Activated CD8-positive, alpha-beta memory T cell treated with anti-CD3 and anti-CD28 coated beads, Interleukin-2, amount 50 U/mL, for 4 hours (primary cell): ENCODE measurements around the gene AURKAIP1.
A peak's percentile ranks its signal among the peaks of the same experiment; 100 is the strongest.
"Not testable (repeated sequence)": the region's sequence is repeated elsewhere in the genome, so short reads cannot be mapped to it uniquely, and the experiment has no call there.

Experiments
- DNase-seq: peaks from one replicate; pipeline ENCODE4 v3.0.0-alpha.2; 2020

The AURKAIP1 gene

DNA sequence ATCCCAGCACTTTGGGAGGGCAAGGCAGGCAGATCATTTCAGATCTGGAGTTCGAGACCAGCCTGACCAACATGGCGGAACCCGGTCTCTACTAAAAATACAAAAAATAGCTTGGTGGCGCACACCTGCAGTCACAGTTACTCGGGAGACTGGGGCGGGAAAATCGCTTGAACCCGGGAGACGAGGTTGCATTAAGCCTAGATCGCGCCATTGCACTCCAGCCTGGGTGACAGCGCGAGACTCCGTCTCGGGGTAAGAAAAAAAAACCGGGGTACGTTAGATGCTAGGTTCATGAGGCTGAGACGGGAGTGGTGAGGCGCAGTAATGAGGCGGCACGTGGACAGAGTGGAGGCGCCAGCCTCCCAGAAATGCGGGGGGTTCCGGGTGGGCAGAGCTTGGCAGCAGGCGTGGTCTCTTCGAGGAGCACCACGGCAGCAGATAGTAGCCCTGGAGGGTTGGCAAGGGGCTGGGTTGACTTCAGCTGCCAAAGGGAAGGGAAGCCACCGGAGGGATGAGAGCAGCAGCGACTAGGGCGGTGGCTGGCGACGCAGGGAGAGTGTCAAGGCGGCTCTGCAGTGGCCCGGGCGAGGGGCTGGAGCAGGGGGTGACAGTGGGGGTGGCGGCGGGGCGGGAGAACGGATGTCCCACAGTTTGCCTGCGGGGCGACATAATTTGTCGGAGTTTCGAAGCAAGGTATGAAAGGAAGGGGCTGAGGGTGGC lies 31.3 kb upstream of the AURKAIP1 start:
- DNase-seq = no peak

DNA sequence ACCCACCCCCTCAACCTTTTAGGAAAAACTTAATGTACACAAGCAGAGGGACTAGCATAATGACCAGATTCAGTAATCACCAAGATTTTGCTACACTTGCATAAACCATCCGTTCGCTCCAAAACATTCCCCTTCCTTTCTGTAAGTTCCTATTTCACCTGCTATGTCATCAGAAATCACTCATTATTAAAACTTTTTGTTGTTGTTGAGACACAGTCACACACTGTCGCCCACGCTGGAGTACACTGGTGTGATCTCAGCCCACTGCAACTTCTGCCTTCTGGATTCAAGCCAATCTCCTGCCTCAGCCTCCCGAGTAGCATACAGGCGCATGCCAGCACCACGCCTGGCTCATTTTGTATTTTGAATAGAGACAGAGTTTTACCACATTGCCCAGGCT lies 28.6 kb upstream of the AURKAIP1 start:
- no peak for DNase-seq

DNA sequence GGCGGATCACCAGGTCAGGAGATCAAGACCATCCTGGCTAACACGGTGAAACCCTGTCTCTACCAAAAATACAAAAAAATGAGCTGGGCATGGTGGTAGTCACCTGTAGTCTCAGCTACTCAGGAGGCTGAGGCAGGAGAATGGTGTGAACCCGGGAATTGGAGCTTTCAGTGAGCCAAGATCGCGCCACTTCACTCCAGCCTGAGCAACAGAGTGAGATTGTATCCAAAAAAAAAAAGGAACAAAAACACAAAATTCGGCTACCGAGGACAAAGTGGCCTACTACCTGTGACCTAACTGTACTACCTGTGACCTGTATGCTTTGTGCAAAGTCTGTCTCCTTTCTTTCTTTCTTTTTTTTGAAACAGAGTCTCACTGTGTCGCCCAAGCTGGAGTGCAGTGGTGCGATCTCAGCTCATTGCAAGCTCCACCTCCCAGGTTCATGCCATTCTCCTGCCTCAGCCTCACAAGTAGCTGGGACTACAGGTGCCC lies 27.9 kb upstream of the AURKAIP1 start:
- not testable (repeated sequence) for DNase-seq

DNA sequence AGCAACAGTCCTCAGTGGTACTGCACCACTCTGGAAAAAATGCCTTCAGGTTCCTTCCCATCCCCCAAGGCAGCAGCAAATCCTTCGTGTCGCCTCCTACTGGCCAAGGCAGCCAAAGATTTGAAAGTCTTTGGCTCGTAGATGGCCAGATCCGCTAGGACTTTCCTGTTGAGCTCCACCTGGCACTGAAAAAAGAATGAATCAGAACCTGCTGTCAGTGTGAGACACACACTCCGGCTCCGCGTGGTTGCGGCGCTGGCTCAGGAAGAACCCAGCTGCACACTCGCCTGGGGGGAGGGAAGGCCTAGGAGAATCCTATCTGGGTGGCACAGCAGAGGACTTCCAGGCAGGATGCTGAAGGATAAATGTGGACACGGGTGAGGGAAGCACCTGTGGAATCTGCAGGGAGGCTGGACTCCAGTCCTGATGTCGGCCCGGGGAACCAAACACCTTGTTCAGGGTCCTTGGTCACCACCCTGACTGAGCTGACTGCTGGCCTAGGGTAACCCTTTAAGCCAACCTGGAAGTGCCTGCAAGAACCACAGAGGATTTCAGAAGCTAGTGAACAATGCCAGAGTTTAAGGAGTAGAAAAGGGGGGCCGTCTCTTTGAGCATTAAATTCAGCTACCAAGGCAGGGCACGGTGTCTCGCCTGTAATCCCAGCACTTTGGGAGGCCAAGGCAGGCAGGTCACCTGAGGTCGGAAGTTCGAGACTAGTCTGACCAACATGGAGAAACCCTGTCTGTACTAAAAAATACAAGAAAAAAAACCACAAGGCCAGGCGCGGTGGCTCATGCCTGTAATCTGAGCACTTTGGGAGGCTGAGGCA lies 27.3 kb upstream of the AURKAIP1 start:
- DNase-seq = no peak

DNA sequence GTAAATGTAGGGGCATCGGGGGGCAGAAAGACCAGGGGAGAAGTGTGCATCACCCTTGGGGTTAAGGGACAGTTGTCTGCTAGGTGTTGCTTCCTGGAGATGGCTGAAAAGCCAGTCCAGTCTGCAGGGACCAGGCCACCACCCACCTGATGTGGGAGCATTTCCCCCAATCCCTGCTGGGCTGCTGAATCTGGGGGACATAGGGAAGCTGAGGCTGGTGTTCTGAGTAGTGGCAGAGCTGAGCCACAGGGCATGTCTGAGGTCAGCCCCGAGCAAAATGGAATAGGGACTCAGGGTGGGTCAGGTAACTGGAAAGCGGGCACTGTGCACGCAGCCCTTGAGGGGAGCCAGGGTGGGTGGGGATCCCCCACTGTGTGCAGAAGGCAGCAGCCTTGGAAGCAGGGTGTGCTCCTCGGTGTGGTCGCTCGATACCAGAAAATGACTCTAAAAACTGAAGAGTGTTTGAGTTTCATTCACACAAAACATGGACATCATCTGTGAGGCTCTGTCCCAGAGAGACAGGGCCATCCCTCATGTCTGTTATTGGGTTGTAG lies 26.5 kb upstream of the AURKAIP1 start:
- no peak for DNase-seq

DNA sequence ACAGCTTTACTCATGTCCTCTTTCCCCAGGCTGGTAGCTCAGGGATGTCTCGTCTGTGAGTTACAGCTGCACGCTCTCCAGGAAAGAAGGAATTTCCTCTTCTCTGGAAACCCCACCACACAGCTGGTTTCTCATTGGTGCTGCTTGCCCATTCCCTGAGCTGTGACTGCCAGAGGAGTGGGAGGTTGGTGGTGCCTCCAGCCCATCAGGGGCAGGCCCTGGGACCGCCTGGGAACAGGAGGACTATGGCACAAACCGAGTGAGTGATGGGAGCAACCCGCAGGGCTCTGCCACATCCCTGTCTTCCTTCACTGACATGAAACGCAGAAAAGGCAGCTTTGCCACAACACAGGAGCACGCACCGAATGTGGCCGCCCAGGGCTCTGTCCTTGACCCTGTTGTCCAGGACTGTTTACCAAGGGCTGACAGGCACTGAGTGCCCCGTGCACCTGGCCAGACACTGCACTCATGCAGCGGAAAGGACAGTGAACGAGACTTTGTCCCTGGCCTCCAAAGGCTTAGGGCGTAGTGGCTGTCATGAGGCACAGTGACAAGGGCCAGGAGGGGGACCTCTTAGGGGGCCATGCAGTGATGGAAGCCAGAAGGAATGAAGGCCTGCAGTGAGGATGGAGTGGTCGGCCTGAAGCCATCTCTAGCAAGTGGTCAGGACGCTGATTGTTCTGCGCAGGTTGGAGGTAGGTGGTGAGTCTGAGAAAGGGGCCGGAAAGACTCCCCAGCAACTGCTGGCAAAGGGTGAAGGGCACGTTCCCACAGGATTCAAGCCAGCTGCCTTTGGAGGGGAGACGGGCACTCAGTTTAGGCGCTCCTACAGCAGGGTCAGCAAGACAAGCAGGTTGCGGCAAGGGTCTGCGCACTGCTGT lies 25.8 kb upstream of the AURKAIP1 start:
- DNase-seq = no peak

DNA sequence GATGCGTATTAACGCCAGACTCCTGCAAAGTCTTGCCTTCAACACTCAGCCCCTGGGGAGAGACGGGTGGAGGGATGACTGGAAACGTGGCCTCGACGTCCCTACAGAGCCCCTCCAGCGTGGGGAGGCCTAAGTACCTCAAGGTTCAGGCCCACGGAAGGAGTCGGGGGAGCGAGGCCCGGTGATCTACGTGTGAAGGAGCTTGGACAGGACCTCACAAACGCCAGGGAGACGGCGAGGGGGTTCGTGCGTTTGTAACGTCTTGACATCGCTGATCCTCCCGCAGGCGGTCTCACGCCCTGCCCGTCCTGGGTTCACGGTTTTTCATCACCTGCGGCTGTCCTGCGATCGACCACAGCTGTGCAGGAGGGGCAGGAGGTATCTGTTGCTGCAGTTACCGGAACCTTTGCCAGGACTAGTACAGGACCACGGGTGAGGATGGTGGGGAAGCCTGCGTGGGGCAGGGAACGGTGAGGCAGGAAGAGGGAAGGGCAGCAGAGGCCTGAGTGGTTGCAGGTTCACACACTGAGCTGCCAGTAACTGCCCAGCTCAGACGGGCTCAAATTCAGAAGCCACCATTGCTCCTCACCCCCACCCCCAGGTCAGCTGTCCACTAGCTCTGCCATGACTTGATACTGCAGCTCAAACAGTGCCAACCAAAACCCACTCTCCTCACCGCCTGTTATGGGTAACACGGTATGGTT lies 25.0 kb upstream of the AURKAIP1 start:
- DNase-seq = no peak

DNA sequence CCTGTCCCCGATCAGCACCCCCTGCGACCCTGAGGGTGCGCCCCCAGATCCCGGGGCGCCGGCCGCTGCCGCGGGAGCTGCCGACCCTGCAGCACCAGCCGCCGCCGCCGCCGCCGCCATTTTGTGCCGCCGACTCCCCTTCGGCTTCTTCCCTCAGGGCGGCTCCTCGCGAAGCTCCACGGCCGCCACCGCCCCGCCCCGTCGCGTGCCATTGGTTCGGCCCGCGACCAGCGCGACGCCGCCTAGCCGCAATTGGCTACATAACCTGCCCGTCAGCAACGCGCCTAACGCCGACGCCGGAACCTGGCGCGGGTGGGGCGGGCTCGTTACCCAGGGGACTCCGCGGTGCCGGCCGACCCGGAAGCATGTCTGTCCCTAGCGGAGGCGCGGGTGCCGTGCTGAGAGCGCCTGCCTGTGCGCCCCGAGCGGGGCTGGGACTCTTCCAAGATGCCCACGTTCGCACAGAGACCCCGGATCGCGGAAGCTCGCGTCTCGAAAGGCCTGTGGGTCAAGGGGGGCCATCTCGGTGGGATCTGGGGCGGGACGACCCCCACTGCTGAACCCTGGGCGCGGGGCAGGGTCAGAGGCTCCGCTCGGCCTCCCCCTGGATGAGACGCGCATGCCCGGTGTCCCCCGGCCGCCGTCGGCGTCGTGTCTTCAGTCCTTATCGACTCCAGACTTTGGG lies 24.3 kb upstream of the AURKAIP1 start, which contains the start of gene CCNL2:
TSS of gene CCNL2 (minus strand) at position 149 of the 685 bp plus-strand sequence. CDS start at position 120, 29 bp downstream.
- peak; percentile 100 for DNase-seq

DNA sequence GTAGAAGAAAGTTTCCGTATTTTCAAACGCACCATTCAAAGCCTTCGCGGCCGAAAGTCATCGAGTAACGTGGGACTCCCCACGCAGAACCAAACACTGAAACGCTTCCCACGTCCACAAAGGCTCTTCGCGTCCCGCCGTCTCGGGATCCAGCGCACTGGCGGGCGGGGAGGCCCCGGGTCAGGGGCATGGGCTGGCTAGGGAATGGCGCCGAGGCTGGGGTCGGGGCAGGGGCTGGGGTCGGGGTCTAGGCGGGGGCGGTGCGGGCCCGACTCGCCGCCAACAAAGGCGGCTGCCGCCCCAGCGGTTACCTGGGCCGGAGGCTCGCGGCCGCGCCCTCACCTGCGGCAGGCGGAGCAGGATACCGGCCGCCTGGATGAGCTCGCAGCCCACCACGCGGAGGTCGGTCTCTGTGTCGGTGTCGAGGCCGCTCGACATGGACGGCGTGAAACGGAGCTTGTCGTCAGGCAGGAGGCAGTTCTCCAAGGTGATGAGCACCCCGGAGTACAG lies 23.7 kb upstream of the AURKAIP1 start:
- DNase-seq = no peak

DNA sequence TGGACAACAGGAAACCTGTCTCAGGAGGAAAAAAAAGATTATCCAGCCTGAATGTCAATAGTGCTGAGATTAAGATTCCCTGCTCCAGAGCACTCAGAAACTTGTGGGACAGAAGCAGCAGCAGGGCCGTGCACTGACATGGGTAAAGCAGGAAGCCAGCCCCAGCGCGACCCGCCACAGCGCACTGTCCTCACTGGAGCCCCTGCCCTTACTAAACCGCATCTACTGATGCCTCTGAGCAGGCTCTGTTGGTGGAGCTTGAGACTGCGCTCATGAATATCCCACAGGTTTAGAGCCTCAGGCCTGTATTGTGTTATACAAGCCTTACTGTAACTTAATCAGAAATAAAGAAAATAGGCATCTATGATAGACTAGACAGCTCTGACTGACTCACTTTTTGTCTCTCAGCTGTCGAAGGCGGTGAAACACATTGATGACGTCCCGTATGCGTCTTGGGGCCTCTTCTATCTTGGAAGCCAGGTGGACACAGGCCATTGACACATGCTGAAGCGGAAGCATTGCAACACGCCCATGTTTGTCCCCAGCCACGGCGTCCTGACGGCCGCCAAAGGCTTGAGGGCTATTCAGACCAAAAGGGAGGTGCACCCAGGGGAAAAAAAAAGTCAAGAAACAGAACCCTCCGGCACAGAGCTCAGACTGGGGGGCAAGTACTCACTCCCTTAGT lies 23.0 kb upstream of the AURKAIP1 start:
- no peak for DNase-seq

DNA sequence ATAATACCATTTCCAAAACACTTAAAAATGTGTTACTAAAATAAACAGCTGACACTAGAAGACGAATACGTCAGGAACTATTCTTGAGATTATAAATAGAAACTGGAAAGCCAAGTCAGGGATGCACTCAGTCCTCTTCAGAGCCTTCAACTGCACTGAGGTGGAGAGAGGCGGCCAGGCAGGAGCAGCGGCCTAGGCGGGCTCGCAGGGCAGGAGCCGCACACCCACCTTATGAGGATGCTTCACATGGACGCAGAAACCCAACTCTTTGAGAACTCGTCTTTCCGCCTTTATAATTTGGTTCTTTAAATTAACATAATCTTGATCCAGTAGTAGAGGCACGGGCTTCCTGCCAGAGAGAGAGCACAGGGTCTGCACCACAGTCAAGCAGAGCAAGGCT lies 20.2 kb upstream of the AURKAIP1 start:
- DNase-seq = no peak

DNA sequence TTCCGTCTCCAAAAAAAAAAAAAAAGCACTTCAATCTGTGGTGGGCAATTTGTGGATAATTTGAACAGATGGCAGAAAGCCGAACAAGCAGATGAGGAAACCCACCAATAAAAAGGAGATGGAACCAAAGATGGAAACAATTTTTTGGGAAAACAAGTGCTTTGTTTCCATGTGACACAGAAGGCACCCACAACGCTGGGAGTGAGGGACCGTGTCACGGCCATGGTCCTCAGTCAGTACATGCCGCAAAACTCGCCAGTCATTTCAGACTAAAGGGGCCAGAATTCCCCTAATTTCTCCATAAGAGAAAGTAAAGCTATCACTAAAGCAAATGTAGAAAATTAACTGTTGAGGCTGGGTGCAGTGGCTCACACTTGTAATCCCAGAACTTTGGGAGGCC lies 19.1 kb upstream of the AURKAIP1 start:
- DNase-seq = no peak

DNA sequence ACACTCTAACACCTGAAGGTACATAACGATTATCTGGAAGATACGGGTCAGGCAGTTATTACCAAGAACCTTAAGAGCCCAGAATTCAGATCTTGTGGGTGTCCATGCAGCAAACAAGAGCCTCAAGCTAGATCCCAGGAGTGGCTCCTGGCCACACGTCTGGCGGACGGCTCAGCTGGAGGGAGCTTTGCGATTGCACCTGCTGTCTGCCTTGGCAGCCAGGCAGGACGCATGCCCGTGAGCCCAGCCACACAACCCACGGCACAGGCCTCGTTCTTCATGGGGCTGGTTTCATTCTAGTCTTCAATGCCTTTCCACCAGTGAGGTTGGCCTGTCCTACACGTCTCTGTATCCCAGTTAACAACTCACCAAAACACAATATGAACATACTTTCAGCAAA lies 18.4 kb upstream of the AURKAIP1 start:
- no peak for DNase-seq

DNA sequence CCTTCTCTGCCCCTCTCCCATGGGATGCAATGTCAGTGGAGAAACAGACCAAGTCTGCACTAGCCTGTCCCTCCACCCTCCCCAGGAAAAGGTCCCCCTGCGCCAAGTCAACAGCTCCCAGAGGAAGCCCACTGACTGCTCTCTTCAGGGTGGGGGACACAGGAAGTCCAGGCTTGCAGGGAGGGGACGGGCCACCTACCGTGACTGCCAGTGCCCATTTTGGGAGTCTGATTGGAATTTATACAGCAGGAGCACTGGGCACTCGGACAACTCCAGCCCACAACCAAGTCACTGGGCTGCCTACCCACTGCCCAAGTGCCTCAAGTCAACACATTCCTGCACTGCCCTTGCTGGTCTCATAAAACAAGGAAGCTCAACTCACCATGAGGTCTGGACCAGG lies 18.0 kb upstream of the AURKAIP1 start:
- no peak for DNase-seq

DNA sequence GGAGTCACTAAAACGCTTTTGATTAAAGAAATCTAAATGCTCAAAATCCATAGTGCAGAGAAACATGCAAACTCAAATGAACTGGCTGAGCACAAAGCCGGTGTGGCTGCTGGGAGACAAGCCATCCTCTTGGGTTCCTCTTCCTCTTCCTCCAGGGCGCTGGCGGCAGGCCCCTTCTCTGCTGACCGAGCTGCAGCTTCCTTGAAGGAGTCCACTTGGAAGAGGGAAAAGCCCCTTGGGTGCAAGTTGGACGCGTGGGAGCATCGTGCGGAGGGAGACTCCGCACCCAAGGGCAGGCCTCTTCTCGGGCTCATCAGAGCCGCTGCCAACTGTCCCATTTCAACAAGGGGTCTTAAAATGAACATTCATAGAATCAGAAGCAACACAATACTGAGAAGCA lies 16.2 kb upstream of the AURKAIP1 start:
- no peak for DNase-seq

DNA sequence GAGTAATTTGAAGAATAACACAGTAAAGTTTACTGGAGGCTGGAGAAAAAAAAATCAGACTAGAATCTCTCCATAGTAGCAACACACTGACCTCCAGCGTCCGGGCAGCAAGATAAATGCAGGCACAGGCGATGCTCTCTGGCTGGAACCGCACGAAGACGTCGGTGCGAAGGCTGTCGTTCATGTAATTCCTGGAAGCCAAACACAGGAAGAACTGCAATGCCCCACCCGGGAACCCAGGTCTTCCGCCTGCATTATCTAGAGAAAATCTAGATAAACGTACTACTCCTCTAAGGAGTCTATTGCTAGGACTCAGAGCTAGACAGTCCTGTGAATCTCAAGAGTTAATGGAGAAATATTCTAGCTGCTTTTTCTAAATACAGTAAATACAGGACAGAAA lies 15.7 kb upstream of the AURKAIP1 start:
- DNase-seq = no peak

DNA sequence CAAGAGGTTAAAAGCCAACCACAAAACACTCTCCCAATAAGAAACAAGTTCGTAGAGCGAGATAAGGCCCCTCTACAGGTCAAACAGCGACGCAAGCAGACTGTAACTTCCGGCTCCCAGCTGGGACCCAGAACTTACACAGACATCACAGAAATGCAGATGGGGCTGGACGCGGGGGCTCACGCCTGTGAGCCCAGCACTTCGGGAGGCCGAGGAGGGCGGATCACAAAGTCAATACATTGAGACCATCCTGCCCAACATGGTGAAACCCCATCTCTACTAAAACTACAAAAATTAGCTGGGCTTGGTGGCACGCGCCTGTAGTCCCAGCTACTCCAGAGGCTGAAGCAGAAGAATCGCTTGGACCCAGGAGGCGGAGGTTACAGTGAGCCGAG lies 13.1 kb upstream of the AURKAIP1 start:
- DNase-seq = no peak

DNA sequence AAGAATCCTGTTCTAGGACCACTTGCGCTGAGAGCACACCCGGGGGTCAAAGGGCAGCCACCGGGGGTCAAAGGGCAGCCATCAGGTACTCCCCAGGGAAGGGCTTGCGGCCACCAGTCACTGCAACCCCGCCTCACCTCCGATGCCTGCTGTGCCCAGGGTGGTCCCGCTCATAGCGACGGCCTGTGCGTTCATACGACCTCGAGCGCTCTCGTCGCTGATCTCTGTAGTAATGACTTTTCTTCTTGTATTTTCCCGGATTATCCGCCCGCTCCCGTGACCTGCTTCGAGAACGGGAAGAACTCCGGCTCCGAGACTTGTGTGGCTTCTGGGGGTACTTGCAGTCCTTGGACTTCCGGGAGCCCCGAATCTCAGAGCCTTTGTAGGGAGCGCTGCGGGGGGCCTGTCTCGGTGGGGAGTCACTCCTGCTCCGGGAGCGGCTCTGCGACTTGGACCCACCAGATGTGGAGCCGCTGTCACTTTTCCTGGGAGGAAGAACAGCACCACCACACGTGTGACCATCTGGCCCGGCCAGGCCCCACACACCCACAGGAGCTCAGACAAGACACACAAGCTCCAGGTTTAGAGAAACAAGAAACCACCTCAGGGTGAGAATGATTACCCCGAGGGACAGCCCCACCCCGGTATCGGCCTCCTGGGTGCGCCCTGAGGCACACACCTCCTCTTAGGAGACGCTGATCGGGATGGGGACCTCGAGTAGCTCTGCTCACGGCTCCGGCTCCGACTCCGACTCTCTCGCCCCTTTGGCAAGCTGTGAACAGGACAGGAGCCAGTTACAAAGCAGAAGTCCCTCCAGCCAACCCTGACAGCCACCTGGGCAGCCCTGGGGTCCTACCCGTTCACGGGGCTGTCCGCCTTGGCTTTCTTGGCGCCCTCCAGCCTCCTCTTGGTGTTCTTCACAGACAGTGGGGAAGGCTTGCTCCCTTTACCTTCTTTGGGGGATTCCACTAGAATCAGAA lies 12.4 kb upstream of the AURKAIP1 start:
- no peak for DNase-seq

DNA sequence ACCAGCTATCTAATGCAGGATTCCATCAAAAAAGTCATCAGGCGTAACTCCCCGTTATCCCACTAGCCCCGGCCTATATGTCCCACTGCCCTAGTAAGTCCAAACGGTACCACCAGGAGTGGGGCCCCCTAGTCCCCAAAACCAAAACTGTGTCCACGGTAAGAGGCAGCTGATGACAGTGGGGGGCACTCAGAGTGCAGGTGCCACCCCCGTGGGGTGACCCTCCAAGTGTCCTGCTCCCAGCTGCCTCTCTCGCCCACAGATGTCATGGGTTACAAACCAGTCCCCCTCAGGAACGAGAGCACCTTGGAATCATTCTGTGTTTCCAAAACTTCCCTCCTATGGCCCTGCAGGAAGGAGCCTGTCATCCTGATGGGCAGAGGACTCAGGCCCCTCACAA lies 10.9 kb upstream of the AURKAIP1 start:
- no peak for DNase-seq
